GM18526 (cell line): ENCODE results near the gene GLIPR1L1.

ENCODE experiments used
- POLR2A ChIP-seq: IDR thresholded peaks from 3 replicates; pipeline ENCODE4 v1.6.1; 2011; ENCODE audit not compliant: insufficient read length; ENCODE audit errors: extremely low read depth

Gene GLIPR1L1

DNA sequence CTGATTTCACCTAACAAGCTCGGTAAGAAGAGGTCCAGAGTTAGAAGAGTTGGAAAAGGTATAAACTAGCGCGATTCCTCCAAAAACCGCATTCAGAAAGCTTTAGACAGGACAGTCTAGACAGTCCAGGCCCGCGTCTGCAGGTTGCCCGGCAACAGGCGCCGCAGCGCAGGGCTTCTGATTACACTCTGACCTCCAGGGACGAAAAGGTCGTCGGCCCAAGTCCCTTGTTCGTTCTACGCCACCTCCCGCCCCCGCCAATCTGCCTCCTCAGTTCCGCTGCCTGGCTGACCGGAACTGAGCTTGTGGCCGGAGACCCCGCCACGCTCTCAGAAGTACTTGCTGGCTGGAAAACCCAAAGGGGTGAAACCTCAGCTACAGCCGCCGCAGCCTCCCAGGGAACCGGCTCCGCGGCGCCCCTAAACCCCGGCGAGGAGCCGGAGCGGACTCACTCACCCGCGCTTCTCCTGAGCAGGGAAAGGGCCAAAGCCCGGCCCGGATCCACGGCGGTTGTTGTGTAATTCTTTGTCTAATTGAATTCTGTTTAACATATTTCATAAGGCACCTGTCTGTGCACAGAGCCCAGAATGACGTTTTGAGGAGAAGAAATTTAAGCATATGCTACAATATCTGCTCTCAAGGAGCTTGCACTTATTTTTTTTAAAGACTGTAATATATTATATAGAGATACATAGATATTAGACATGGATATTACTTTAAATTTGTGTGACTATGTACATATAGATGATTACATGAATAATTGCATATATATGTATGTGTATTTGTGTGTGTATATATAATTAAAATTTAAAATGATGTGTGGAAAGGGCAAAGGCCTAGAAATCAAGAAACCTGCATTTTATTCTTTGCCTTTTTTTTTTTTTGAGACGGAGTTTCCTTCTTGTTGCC, 4.3 kb upstream of the GLIPR1L1 start, which contains the start of gene CAPS2:
CAPS2 (minus strand) TSS at position 407 of the 909 bp plus-strand sequence. CDS start 3,826 bp downstream, outside the sequence.
- TF ChIP-seq POLR2A = no peak

DNA sequence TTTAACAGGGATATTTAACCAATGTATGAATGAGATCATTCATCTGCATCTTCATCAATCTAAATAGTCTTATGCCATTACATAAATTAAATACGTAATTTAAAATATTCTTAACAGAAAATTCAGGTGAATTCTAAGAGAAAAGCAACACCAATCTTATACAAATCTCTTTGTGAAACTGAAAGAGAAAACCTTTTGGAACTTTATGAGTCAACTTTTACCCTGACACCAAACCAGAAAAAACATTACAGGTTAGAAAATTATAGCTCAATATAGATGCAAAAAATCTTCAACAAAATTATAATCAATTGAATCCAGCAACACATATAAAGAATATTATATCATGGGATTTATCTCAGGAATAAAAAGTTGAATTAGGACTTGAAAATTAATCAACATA, 3.4 kb downstream of the GLIPR1L1 start:
- TF ChIP-seq POLR2A = no peak

DNA sequence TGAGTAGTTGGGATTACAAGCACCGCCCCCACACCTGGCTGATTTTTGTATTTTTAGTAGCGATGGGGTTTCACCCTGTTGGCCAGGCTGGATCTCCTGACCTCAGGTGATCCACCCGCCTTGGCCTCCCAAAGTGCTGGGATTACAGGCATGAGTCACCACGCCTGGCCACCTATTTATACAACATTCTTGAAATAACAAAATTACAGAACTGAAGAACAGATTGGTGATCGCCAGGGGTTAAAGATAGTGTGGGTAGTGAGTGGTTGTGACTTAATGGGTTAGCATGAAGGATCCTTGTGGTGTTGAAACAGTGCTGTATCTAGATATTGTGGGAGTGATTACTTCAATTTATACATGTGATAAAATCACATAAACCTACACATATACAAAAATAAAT, 7.4 kb downstream of the GLIPR1L1 start:
- no peak for TF ChIP-seq POLR2A

DNA sequence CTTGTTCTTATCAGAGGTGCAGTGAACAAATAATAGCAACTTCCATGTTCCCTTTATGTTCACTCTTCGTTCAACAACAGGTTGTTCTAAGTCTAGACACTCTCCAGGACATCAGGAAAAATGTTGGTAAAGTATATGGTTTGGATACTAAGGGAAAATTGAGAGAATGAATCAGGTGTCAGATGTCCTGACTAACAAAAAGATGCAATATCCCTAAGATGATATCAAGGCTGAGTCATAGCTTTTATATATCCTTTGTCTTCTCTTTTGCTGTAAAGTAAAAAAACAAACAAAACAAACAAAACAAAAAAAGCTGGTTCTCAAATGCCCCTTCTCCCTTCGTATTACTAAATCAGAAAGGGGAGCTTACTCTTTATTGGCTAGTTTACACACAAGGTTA, 11.1 kb downstream of the GLIPR1L1 start:
- TF ChIP-seq POLR2A = no peak

DNA sequence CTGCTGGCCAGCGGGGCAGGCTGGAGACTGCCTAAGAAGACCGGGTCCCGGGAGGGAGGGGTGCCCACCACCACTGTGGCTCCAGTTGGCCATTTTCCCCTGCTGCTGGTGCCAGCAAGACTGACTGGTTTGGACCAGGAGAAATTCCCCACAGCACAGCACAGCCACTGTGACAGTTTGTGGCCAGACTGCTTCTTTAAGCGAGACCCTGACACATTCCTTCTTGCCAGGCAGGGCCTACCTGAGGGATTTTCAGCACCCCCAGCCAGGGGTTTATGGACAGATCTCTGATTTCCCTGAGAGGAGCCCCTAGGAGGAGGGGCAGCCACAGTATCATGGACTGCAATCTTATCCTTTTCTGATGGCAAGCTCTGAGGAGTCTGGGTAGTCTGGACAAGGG, 15.5 kb downstream of the GLIPR1L1 start:
- no peak for TF ChIP-seq POLR2A

DNA sequence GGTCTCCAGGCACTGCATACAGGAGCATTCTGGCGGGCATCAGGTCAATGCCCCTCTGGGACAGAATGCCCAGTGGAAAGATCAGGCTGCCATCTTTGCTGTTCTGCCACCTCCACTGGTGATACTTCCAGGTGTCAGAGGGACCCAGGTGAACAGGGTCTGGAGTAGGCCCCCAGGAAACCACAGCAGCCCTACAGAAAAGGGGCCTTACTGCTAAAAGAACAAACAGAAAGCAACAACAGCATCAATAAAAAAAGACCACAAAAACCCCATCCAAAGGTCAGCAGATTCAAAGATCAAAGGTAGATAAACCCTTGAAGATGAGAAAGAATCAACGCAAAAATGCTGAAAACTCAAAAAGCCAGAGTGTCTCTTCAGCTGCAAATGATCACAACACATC, 15.9 kb downstream of the GLIPR1L1 start:
- TF ChIP-seq POLR2A = no peak

DNA sequence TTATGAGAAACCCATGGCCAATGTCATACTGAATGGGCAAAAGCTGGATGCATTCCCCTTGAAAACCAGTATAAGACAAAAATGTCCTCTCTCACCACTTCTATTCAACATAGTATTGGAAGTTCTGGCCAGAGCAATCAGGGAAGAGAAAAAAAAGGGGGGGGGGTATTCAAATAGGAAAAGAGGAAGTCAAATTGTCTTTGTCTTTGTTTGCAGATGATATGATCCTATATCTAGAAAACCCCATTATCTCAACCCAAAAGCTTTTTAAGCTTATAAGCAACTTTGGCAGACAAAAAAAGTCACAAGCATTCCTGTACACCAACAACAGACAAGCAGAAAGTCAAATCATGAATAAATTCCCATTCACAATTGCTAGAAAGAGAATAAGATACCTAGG, 19.5 kb downstream of the GLIPR1L1 start:
- no peak for TF ChIP-seq POLR2A

DNA sequence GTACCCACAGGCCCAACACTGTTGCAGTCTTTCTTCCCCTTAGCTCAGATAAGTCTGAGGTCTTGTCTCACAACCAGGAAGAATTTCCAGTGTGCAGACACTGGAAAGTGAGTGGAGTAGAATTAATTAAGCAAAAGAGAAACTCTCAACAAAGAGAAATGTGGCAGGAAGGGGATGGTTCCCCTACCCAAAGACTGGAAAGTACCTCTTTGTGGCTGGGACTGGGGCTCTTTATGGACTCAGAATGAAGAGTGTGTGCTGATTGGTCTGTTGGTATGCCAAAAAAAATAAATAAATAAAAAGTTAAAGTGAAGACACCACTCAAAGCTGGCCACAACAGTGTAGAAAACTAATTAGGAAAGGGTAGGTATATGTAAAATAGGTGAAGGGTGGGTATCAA, 26.4 kb downstream of the GLIPR1L1 start:
- TF ChIP-seq POLR2A = no peak

DNA sequence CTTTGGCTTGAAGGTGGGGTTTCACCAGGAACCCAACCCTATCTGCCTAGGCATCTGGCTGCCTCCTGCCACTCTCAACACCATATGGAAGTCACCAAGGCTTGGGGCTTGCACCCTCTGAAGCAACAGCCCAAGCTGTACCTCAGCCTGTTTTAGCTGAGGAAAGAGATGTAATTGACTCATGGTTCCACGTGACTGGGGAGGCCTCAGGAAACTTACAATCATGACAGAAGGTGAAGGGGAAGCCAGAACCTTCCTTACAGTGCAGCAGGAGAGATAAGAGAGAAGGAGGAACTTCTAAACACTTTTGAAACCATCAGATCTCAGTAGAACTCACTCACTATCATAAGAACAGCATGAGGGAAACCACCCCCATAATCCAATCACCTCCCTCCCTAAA, 26.9 kb downstream of the GLIPR1L1 start:
- no peak for TF ChIP-seq POLR2A

DNA sequence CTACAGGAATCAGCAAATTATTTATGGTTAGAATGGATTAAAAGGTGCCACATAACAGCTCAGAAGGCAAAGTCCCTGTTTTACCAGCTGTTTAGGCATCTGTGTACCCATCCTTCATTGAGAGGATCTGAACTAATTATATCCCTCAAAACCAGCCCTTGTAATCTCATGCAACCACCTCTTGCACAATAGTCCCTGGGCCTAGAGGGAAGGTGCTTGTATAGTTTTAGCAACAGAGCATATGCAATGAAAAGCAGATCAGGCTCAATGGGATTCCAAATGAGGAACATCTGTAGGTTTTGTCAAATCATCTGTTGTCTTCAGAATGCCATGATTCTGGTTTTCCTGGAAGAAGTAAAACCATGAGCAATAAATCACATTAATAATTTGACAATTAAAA, 30.4 kb downstream of the GLIPR1L1 start:
- no peak for TF ChIP-seq POLR2A

DNA sequence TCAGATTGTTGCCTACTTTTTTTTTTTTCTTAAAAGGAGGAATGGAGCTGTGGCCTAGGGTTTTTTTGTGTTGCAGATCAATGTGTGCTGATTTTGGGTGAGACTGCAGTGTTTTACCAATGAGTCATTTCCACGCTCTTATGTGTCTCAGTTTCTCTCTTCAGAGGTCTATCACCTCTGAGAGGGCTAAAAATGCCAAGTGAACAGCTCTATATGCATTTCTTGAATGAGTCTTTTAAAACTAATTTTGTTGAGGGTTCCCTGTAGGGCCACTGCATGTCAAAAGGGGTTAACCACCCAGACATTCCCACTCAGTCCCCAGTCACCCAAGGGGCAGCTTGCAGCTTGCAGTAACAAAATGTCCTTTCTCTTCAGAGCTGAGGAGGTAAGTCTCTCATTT, 32.2 kb downstream of the GLIPR1L1 start:
- no peak for TF ChIP-seq POLR2A

DNA sequence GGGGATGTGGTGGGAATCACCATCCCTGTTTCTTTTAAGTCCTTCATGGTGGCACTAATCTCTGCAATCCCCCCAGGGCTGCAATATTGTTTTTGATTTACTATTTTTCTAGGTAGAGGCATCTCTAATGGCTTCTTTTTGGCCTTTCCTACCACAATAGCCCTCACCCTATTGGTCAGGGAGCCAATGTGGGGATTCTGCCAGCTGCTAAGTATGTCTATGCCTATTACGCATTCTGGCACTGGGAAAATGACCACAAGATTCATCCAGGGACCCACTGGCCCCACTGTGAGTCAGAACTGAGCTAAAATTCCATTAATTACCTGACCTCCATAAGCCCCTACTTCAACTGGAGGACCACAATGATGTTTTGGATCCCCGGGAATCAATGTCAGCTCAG, 40.5 kb downstream of the GLIPR1L1 start:
- no peak for TF ChIP-seq POLR2A

DNA sequence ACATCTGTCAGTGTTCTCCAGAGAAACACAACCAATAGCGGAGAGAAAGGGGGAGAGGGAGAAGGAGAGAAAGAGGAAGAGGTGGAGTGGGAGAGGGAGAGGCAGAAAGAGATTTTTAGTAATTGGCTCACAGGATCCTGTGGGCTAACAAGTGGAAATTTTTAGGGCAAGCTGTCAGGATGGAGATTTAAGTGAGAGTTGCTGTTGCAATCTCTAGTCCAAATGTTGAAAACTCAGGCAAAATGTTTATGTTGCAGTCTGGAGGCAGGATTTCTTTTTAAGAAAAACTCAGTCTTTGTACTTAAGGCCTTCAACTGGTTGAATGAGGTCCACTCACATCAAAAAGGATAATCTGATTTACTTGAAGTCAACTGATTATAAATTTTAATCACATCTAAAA, 43.9 kb downstream of the GLIPR1L1 start:
- no peak for TF ChIP-seq POLR2A

DNA sequence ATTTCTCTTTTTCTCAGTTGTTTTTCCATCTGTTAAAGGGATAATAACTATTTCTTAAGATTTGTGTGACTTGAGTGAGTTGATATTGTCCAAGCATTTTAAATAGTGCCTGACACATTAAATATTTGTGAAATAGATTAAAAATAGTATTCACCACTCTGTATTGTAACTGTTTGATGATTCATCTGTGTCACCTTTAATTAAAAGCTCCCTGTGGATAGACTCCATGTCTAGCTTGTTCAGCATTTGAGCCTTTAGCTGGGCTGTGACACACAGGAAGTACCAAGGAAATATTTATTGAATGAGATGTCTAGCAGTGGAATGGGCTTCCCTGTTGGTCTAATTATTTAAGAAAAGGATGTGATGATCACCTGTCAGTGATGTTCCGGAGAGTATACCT, 54.6 kb downstream of the GLIPR1L1 start:
- no peak for TF ChIP-seq POLR2A

DNA sequence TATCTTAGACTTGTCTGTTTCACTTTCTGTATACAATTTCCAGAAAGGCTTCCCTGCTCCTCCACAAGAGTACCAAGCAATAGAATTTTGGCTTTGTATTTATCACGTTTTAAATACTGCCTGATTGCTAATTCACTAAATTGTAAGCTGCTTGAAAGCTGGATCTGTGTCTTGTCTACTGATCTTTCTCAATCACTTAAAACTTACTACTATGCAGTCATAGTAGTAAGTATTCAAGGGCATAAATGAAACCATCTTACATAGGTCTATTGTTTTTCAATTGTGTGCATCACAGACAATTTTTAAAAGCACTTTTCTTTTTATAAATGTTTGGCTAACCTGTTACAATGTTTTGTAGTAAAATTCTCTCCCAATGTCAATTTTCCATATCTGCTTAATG, 55.2 kb downstream of the GLIPR1L1 start:
- no peak for TF ChIP-seq POLR2A

DNA sequence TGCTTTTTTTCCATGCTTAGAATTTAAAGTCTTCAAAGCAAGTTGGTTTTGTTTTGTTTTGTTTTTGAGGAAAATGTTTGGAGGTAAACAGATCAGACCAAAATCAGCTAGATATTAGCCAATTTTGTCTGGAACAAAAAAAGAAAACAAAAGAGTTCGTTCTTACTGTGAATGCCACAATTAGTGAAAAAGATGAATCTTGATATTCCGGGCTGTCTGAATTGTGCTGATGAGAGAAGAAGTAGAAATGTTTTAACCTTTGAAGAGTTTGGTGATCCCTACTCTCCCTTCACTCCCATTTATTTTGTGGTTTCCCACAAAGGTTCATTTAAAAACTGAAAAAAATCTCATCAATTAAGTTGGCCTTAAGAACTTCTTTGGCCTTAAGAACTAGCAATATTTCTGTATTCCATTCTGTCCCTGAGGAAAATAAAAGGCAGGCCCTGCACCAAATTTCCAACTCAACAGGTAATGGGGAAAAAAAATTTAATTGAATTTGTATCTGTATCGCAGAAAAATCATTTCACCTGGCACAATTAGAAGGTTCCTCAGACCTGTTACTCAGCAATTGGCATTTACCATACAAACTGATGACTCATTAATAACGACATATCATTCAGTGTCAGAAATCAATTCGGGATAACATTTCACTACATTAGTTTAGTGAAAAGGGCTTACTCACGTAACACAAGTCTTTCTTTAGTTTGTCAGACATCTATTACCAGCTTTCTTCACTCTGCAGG, 55.9 kb downstream of the GLIPR1L1 start:
- TF ChIP-seq POLR2A = no peak
